PFSK-1 (cell line): Measurements from ENCODE around the gene FAM53B.

ENCODE experiments used
- FOXP2 ChIP-seq: optimal IDR thresholded peaks from 2 replicates; pipeline ENCODE3; 2011; ENCODE audit warnings: borderline replicate concordance, control low read depth, inconsistent platforms; ENCODE audit not compliant: insufficient read depth; ENCODE audit errors: extremely low read length, extremely low read depth
- SIN3A ChIP-seq: IDR thresholded peaks from 2 replicates; pipeline ENCODE4 v1.6.1; 2012; ENCODE audit warnings: mild to moderate bottlenecking, low read length, moderate library complexity, borderline replicate concordance; ENCODE audit not compliant: insufficient read depth
- TAF1 ChIP-seq: IDR thresholded peaks from 2 replicates; pipeline ENCODE4 v1.6.1; 2012; ENCODE audit warnings: low read length, control low read depth, borderline replicate concordance; ENCODE audit not compliant: insufficient read depth
- TF ChIP-seq, protein P1 (sequence below), 2 experiments: IDR thresholded peaks; 2 replicates each; pipeline versions ENCODE4 v1.6.1 to v1.8.0; 2011 to 2012; ENCODE audit warnings: low read depth in 2 of 2, low read length in 2 of 2, control low read depth in 1 of 2, inconsistent platforms in 1 of 2, mild to moderate bottlenecking in 1 of 2, moderate library complexity in 1 of 2; ENCODE audit not compliant: insufficient read depth in 1 of 2

- TF ChIP-seq, protein P1, sequence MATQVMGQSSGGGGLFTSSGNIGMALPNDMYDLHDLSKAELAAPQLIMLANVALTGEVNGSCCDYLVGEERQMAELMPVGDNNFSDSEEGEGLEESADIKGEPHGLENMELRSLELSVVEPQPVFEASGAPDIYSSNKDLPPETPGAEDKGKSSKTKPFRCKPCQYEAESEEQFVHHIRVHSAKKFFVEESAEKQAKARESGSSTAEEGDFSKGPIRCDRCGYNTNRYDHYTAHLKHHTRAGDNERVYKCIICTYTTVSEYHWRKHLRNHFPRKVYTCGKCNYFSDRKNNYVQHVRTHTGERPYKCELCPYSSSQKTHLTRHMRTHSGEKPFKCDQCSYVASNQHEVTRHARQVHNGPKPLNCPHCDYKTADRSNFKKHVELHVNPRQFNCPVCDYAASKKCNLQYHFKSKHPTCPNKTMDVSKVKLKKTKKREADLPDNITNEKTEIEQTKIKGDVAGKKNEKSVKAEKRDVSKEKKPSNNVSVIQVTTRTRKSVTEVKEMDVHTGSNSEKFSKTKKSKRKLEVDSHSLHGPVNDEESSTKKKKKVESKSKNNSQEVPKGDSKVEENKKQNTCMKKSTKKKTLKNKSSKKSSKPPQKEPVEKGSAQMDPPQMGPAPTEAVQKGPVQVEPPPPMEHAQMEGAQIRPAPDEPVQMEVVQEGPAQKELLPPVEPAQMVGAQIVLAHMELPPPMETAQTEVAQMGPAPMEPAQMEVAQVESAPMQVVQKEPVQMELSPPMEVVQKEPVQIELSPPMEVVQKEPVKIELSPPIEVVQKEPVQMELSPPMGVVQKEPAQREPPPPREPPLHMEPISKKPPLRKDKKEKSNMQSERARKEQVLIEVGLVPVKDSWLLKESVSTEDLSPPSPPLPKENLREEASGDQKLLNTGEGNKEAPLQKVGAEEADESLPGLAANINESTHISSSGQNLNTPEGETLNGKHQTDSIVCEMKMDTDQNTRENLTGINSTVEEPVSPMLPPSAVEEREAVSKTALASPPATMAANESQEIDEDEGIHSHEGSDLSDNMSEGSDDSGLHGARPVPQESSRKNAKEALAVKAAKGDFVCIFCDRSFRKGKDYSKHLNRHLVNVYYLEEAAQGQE (IDR thresholded peaks at IDR 0.05; ENCODE audit: insufficient read depth in 1 of 2, low read depth in 2 of 2, low read length in 2 of 2), result no peak
- TF ChIP-seq SIN3A (no peak), FOXP2 (peak; percentile 100), TAF1 (no peak)
These were observed 96.6 kb downstream of the FAM53B start for GRCh38 chr10:124647421-124648130.
